Stimulated activated CD4-positive, alpha-beta T cell treated with anti-CD3 and anti-CD28 coated beads, Interleukin-12 subunit alpha, Interleukin-12 subunit beta, amount 100 ng/mL, for 4 hours (primary cell): Measurements from ENCODE around the gene TIMP3.

Source experiments
- DNase-seq: peaks from one replicate; pipeline ENCODE4 v3.0.0-alpha.2; 2020

Gene TIMP3

GRCh38 chr22:32832174-32832573, 30.7 kb downstream of the TIMP3 start:
- no peak for DNase-seq

GRCh38 chr22:32836280-32837123, 35.0 kb downstream of the TIMP3 start:
- DNase-seq = no peak

GRCh38 chr22:32837142-32837541, 35.6 kb downstream of the TIMP3 start:
- DNase-seq = no peak

GRCh38 chr22:32837803-32838202, 36.3 kb downstream of the TIMP3 start:
- no peak for DNase-seq

- DNase-seq = no peak
Measured at GRCh38 chr22:32839831-32840584, 38.5 kb downstream of the TIMP3 start.

GRCh38 chr22:32841175-32841574, 39.7 kb downstream of the TIMP3 start:
- no peak for DNase-seq

GRCh38 chr22:32842486-32842885, 41.0 kb downstream of the TIMP3 start:
- no peak for DNase-seq

- DNase-seq = no peak
Measured at GRCh38 chr22:32843300-32843699, 41.8 kb downstream of the TIMP3 start.

- DNase-seq = no peak
Measured at GRCh38 chr22:32844251-32844650, 42.7 kb downstream of the TIMP3 start.

- DNase-seq = no peak
Measured at GRCh38 chr22:32846780-32847491, 45.4 kb downstream of the TIMP3 start.

GRCh38 chr22:32848226-32848625, 46.7 kb downstream of the TIMP3 start:
- DNase-seq = no peak

GRCh38 chr22:32849501-32849900, 48.0 kb downstream of the TIMP3 start:
- DNase-seq = no peak

GRCh38 chr22:32850157-32850556, 48.7 kb downstream of the TIMP3 start:
- no peak for DNase-seq

- no peak for DNase-seq
Measured at GRCh38 chr22:32850591-32851517, 49.3 kb downstream of the TIMP3 start.

GRCh38 chr22:32852395-32853251, 51.1 kb downstream of the TIMP3 start:
- DNase-seq = no peak

GRCh38 chr22:32853662-32854061, 52.2 kb downstream of the TIMP3 start:
- DNase-seq = no peak

- no peak for DNase-seq
Measured at GRCh38 chr22:32854351-32854804, 52.9 kb downstream of the TIMP3 start.

- no peak for DNase-seq
Measured at GRCh38 chr22:32855045-32855756, 53.7 kb downstream of the TIMP3 start.

GRCh38 chr22:32858121-32858703, 56.7 kb downstream of the TIMP3 start:
- DNase-seq = no peak

GRCh38 chr22:32858957-32859356, 57.5 kb downstream of the TIMP3 start:
- DNase-seq = no peak
